LoVo (cell line): ENCODE results near the gene TNNT1.
"Not testable (repeated sequence)": the region's sequence is repeated elsewhere in the genome, so short reads cannot be mapped to it uniquely, and the experiment has no call there.

Experiments used
- DNase-seq: peaks from one replicate; pipeline ENCODE4 v3.0.0-alpha.2; 2016; ENCODE audit warnings: low spot score

Gene TNNT1

GRCh38 chr19:55149078-55150003 is at the start of gene TNNT1:
Gene TNNT1 (minus strand): TSS chr19:55149206. CDS start chr19:55147157, 2,049 bp downstream.
- DNase-seq, result no peak

- DNase-seq, result no peak
Observed at GRCh38 chr19:55198651-55199050, 49.6 kb upstream of the TNNT1 start.

GRCh38 chr19:55197528-55197927 is 48.5 kb upstream of the TNNT1 start:
- DNase-seq, result no peak

- no peak for DNase-seq
Observed at GRCh38 chr19:55196803-55197202, 47.8 kb upstream of the TNNT1 start.

- no peak for DNase-seq
Observed at GRCh38 chr19:55193481-55193880, 44.5 kb upstream of the TNNT1 start.

- DNase-seq, result no peak
Observed at GRCh38 chr19:55189403-55189835, 40.4 kb upstream of the TNNT1 start.

GRCh38 chr19:55188625-55189024 is 39.6 kb upstream of the TNNT1 start:
- no peak for DNase-seq

- DNase-seq, result no peak
Observed at GRCh38 chr19:55186080-55186479, 37.1 kb upstream of the TNNT1 start.

- no peak for DNase-seq
Observed at GRCh38 chr19:55181740-55182139, 32.7 kb upstream of the TNNT1 start.

- no peak for DNase-seq
Observed at GRCh38 chr19:55179606-55180484, 30.8 kb upstream of the TNNT1 start, which contains the start of gene SYT5. Gene SYT5 (minus strand): TSS chr19:55180289. CDS start chr19:55179041, 1,248 bp downstream.

GRCh38 chr19:55178781-55179599 is 30.0 kb upstream of the TNNT1 start:
- DNase-seq, result no peak

GRCh38 chr19:55176076-55176475 is 27.1 kb upstream of the TNNT1 start:
- DNase-seq, result no peak

- DNase-seq, result no peak
Observed at GRCh38 chr19:55175117-55175867, 26.3 kb upstream of the TNNT1 start.

- no peak for DNase-seq
Observed at GRCh38 chr19:55174425-55175116, 25.6 kb upstream of the TNNT1 start.

- no peak for DNase-seq
Observed at GRCh38 chr19:55173714-55174409, 24.9 kb upstream of the TNNT1 start.

- no peak for DNase-seq
Observed at GRCh38 chr19:55173186-55173713, 24.2 kb upstream of the TNNT1 start.

- DNase-seq, result no peak
Observed at GRCh38 chr19:55172741-55173140, 23.7 kb upstream of the TNNT1 start.

GRCh38 chr19:55172318-55172717 is 23.3 kb upstream of the TNNT1 start:
- DNase-seq, result not testable (repeated sequence)

- DNase-seq, result no peak
Observed at GRCh38 chr19:55171440-55171839, 22.4 kb upstream of the TNNT1 start.
